ENCODE data around the gene ZNF836. TPM values are rescaled to one million over a fixed set of nuclear protein-coding genes. Genes with fewer than 3 reads are reported as not detected.

The ZNF836 gene
- total and polyA plus RNA-seq, 2 of the 13 experiments (the other 11 are each of a cell fraction or from before 2014, with no cell fraction given) = 1.6 to 5.3 TPM

GRCh38 chr19:52139252-52140031 lies 32.0 kb downstream of the ZNF836 start, which contains the start of gene ZNF616 (continued):
- TF ChIP-seq ZFP36L1 (CRISPR knock-in tag; IDR thresholded peaks at IDR 0.05) (no peak), BHLHE40 (IDR thresholded peaks at IDR 0.05; ENCODE audit: low read length) (no peak), ZSCAN22 (CRISPR knock-in tag; IDR thresholded peaks at IDR 0.05) (0 out of 2 replicates have a peak, but pooled peaks have one; percentile 39), MBD4 (IDR thresholded peaks at IDR 0.05; ENCODE audit: borderline replicate concordance, low read length) (no peak), NFYB (CRISPR knock-in tag; IDR thresholded peaks at IDR 0.05) (no peak), ZNF224 (CRISPR knock-in tag; IDR thresholded peaks at IDR 0.05) (0 out of 2 replicates have a peak, but pooled peaks have one; percentile 60), SOX6 (IDR thresholded peaks at IDR 0.05) (no peak), SOX6 (CRISPR knock-in tag; IDR thresholded peaks at IDR 0.05) (no peak; the same call in 1 of the 2 replicates), ZKSCAN1 (IDR thresholded peaks at IDR 0.05; ENCODE audit: low read length) (no peak), ZNF776 (CRISPR knock-in tag; IDR thresholded peaks at IDR 0.05) (no peak), ARID5B (CRISPR knock-in tag; IDR thresholded peaks at IDR 0.05) (no peak), POLR2AphosphoS5 (IDR thresholded peaks at IDR 0.05; ENCODE audit: low read depth, low read length) (peak; percentile 89), ZNF614 (CRISPR knock-in tag; IDR thresholded peaks at IDR 0.05; ENCODE audit: borderline replicate concordance) (0 out of 2 replicates have a peak, but pooled peaks have one; percentile 14), ZNF441 (CRISPR knock-in tag; IDR thresholded peaks at IDR 0.05; ENCODE audit: borderline replicate concordance) (0 out of 2 replicates have a peak, but pooled peaks have one; percentile 12), ZNF549 (CRISPR knock-in tag; IDR thresholded peaks at IDR 0.05) (no peak), ZHX2 (IDR thresholded peaks at IDR 0.05; ENCODE audit: low read depth) (no peak), ZHX2 (CRISPR knock-in tag; IDR thresholded peaks at IDR 0.05; ENCODE audit: borderline replicate concordance) (no peak), MYPOP (CRISPR knock-in tag; IDR thresholded peaks at IDR 0.05) (peak; percentile 81; the same call in 1 of the 2 replicates), SUZ12 (IDR thresholded peaks at IDR 0.05; ENCODE audit: low read depth, low read length) (no peak), POLR2AphosphoS2 (IDR thresholded peaks at IDR 0.05; ENCODE audit: low read depth, low read length) (no peak), SP4 (CRISPR knock-in tag; IDR thresholded peaks at IDR 0.05) (peak; percentile 87)

Measured in HepG2 (cell line).